ENCODE measurements around the gene AADACL2.

DNA sequence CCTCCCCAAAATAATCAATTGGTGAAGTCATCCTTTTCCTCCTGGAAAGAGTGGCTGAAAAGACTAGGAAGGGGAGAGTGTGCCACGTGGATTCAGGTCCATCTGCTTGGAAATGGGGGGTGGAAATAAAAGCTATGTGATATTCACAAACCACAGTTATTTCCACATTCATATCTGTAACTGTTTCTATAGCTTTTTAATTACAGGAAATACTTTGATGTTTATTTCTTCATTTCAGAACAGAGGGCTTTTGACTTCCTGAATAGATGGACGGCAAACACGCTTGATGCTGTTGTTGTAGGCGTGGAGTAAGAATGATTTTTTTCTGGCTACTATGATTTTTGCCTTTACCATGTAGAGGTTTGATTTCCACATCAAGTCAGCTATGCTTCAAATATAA lies 10.1 kb downstream of the AADACL2 start:
- TF ChIP-seq CTCF (IDR thresholded peaks at IDR 0.05): no peak
- no peak for TF ChIP-seq POLR2A (IDR thresholded peaks at IDR 0.05)
- TF ChIP-seq EP300 (IDR thresholded peaks at IDR 0.05): no peak

Measured in tibial nerve (tissue), 4 donors.